Naive B cell (primary cell): Measurements from ENCODE around the gene BNIP5. TPM values are rescaled to one million over a fixed set of nuclear protein-coding genes. Genes with fewer than 3 reads are reported as not detected.

Source experiments
- ATAC-seq, 2 donors: fragments of 150-1000 bp; cut with Tn5 transposase; 2 replicates each; pipeline ENCODE4 v1.10.0; 2021; ENCODE audit warnings: low read depth in 2 of 2, mild to moderate bottlenecking in 2 of 2, moderate library complexity in 2 of 2
- DNase-seq: peaks from one replicate; pipeline ENCODE4 v3.0.0; 2022
- H3K27ac Mint-ChIP-seq, 6 donors: one replicate each; pipeline ENCODE4 v1.8.0; 2020 to 2022; ENCODE audit warnings: mild to moderate bottlenecking in 6 of 6, mixed read lengths in 6 of 6, moderate library complexity in 5 of 6, inconsistent platforms in 2 of 6
- H3K27me3 Mint-ChIP-seq, 3 donors: one replicate each; pipeline ENCODE4 v1.8.0; 2021 to 2022; ENCODE audit warnings: mixed read lengths in 3 of 3, mild to moderate bottlenecking in 1 of 3
- H3K36me3 Mint-ChIP-seq, 2 donors: one replicate each; pipeline ENCODE4 v1.8.0; 2020 to 2022; ENCODE audit warnings: mixed read lengths in 2 of 2, inconsistent platforms in 1 of 2, mild to moderate bottlenecking in 1 of 2
- H3K4me1 Mint-ChIP-seq, 3 donors: one replicate each; pipeline ENCODE4 v1.8.0; 2020 to 2022; ENCODE audit warnings: mixed read lengths in 3 of 3, inconsistent platforms in 1 of 3, mild to moderate bottlenecking in 1 of 3, moderate library complexity in 1 of 3
- H3K4me3 Mint-ChIP-seq, 8 donors: one replicate each; pipeline ENCODE4 v1.8.0; 2020 to 2022; ENCODE audit warnings: mild to moderate bottlenecking in 8 of 8, mixed read lengths in 8 of 8, moderate library complexity in 8 of 8, inconsistent platforms in 2 of 8
- H3K9me3 Mint-ChIP-seq, 7 donors: one replicate each; pipeline ENCODE4 v1.8.0; 2020 to 2022; ENCODE audit warnings: mixed read lengths in 7 of 7, mild to moderate bottlenecking in 5 of 7, inconsistent platforms in 2 of 7, moderate library complexity in 1 of 7
- polyA plus RNA-seq, 6 donors: library from polyadenylated mRNA; unstranded; fragments of 300-500 nt; fragmentation: Illumina TruSeq; gene quantifications; one replicate each; pipeline ENCODE4 v1.2.3, GENCODE V29; 2021; ENCODE audit warnings: low read depth in 6 of 6

BNIP5 gene, protein sequence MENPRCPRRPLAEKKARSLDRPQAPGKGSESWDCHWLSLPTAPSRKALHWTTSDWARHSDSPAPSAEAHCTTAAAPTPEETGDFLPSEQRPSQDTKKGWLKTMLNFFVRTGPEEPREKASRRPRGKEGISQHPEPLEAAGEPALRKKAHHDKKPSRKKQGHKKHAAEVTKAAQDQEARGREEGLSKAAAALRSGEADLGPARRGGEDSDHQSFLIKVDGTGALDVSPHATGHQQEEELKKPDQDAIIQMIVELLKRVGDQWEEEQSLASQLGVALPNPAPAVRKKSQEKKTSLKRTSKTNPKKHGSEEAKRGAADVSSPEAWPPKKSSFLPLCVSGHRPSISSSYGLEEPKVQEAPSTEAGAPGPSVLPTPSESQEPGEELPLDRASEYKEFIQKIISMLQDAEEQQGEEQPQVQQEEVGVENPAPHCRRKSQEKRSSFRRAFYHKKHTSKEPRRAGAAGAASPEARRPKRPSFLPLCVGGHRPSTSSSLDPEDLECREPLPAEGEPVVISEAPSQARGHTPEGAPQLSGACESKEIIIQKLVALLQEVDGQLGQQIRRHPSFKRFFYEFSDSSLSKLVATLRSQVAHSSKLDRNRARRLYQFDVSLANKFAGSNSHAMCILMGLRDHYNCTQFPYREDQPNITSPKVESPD
- not detected for polyA plus RNA-seq

DNA sequence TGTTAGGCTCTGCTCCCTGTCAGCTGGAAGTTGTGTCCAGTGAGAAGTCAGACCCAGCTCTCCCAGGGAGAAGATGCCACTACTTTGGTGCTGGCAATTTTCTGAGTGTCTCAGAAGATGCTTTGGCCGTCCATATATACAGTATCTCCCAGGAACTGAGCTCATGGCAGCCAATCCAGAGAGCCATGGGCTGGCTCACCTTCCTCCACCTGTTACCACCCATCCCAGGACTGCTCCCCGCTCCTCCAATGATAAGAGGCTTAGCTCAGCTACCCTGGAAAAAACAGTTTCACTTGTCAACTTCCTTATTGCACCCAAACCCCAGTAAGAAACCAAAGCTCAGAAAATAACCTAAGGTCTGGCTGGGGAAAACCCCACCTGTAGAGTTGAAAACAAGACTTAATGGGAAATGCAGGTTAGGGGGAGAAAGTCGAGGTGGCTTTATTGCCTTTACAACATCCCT, at the start of gene BNIP5:
Gene BNIP5, minus strand, starts transcription at position 110 of the 463 bp plus-strand sequence. CDS start 6,198 bp downstream, outside the sequence.
- Mint-ChIP-seq H3K4me3 (peak within 1 kb of the TSS in 7 of 8 donors; percentile 1 to 78 (median 50)), H3K36me3 (no peaks in the 10 kb centered on the region), H3K27me3 (peaks cover 21 to 36% (median 23%) of the 10 kb centered on the region in 3 donors), H3K4me1 (peaks cover 20 to 61% (median 40%) of the 10 kb centered on the region in 3 donors), H3K9me3 (no peaks in the 10 kb centered on the region), H3K27ac (peak within 1 kb of the TSS; percentile 50 to 87 (median 83))
- peak; percentile 74 to 78 for ATAC-seq
- DNase-seq: peak; percentile 32

DNA sequence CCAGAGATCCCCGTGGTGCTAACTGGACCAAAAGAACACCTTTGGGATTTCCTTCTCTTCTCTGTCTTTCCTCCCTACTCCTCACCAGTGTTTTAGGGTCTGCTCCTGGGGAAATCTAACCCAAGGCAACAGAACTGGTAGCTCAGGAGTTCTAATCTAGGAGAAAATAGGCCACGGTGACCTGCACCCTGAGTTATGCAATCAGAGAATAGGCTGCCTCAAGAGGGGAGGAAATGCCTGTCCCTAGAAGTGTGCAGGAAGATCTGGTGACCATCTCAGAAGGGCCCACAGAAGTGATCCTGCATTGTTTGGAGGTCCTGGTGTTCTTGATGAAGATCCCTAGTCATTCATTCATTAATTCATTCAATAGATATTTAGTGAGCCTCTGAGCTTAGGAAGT, 47.4 kb upstream of the BNIP5 start:
- H3K27ac Mint-ChIP-seq: no peak overlapping the region
- DNase-seq: no peak

DNA sequence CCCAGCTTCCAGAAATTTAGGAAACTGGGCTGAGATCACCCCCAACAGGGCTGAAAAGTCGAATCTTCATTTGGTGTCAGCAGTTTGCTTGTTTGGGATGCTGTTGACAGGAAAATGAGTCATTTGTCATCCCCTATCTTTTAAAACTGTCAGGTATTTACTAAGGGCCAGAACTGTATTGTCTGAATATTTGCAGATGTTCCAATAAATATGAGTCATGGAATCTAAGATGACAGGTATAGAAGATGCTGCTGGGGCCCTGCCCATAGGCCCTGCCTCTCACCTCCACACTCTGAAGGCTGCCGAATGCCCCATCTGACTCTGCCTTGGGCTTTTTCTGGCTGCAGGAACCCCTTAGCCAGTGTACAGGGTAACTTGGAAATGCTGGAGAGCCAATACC, 46.9 kb upstream of the BNIP5 start:
- peaks cover 16 to 33% (median 22%) of the 10 kb centered on the region in 3 donors for H3K27me3 Mint-ChIP-seq
- peaks cover 0 to 8% of the 10 kb centered on the region in 2 donors for H3K36me3 Mint-ChIP-seq
- H3K9me3 Mint-ChIP-seq: peaks cover 0 to 2% (median 0%) of the 10 kb centered on the region in 7 donors
- H3K4me1 Mint-ChIP-seq: peaks cover 15 to 29% (median 17%) of the 10 kb centered on the region in 3 donors
- no peak overlapping the region for H3K4me3 Mint-ChIP-seq
- ATAC-seq: no peak
- no peak for DNase-seq
- H3K27ac Mint-ChIP-seq: no peak overlapping the region

More for the DNA sequence above, 47.4 kb upstream of the BNIP5 start:
- peaks cover 15 to 29% (median 17%) of the 10 kb centered on the region in 3 donors for H3K4me1 Mint-ChIP-seq
- H3K27me3 Mint-ChIP-seq: peaks cover 17 to 34% (median 23%) of the 10 kb centered on the region in 3 donors
- no peak for ATAC-seq
- H3K9me3 Mint-ChIP-seq: no peaks in the 10 kb centered on the region
- peak overlapping the region in 1 of 8 donors; percentile 62 for H3K4me3 Mint-ChIP-seq
- peaks cover 0 to 8% of the 10 kb centered on the region in 2 donors for H3K36me3 Mint-ChIP-seq

DNA sequence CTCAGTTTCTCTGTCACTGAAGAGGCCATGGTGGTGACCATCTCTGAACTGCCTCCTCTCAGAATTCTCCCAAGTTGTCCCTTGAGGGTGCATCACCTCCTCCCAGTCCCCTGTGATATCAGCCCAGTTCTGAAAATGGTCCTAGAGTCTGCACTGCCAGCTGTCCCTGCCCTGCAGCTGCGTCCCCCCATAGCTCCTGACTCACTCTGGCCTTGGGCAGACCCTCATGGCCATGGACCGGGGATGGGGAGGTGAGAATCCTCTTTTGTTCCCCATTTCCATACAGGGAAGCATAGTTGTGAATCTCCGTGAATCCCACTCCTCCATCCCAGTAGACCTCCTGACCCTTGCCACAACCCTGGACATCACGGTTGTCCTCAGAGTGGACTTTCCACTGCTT, 46.3 kb upstream of the BNIP5 start:
- no peak for DNase-seq
- no peak overlapping the region for H3K4me3 Mint-ChIP-seq
- H3K9me3 Mint-ChIP-seq: peaks cover 0 to 2% (median 0%) of the 10 kb centered on the region in 7 donors
- H3K36me3 Mint-ChIP-seq: peaks cover 0 to 8% of the 10 kb centered on the region in 2 donors
- peak overlapping the region in 1 of 6 donors; percentile 38 for H3K27ac Mint-ChIP-seq
- H3K4me1 Mint-ChIP-seq: peaks cover 13 to 22% (median 15%) of the 10 kb centered on the region in 3 donors
- H3K27me3 Mint-ChIP-seq: peaks cover 9 to 26% (median 17%) of the 10 kb centered on the region in 3 donors
- no peak for ATAC-seq

DNA sequence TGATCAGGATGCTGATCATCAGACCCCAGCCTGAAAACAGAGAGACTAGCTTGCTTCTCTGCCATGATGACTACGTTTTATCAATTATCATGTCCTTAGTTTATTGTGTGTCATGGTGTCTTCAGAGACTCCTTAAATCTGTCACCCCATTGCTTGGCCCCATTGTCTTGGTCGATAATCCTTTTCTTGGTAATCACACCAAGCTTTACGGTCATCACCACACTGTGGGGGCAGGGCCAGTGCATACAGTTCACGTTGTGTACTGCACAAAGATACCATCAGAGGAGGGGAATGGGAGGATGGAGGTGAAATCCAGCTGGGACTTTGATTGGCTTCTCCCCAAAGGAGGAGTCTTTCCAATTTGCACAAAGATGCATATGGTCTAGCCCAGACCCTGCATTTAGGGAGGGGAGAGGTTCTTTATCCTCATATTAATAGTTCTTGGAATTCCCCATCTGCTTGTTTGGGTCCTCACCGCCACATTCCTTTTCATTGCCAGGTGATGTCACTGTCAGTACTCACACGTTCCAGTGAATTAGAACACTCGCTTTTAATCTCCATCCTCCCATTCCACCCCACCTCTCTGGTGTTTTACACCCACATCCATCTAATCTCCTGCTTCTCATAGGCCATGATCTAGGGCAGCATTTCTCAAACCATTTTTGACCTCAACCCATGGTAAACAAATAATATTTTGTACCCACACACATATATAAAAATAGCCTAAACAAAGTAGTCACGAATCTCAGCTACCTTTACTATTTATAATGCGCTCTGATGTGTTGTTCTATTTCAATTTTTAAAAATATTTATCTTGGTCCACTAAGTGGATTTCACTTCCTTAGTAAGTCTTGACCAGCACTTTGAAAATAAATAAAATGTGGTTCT, 45.1 kb upstream of the BNIP5 start:
- Mint-ChIP-seq H3K36me3 (no peaks in the 10 kb centered on the region), H3K4me3 (no peak overlapping the region), H3K9me3 (peaks cover 0 to 2% (median 0%) of the 10 kb centered on the region in 7 donors), H3K27me3 (peaks cover under 1 to 18% (median 11%) of the 10 kb centered on the region in 3 donors), H3K27ac (no peak overlapping the region), H3K4me1 (peaks cover 5 to 13% (median 6%) of the 10 kb centered on the region in 3 donors)
- ATAC-seq (no peak), DNase-seq (no peak)

DNA sequence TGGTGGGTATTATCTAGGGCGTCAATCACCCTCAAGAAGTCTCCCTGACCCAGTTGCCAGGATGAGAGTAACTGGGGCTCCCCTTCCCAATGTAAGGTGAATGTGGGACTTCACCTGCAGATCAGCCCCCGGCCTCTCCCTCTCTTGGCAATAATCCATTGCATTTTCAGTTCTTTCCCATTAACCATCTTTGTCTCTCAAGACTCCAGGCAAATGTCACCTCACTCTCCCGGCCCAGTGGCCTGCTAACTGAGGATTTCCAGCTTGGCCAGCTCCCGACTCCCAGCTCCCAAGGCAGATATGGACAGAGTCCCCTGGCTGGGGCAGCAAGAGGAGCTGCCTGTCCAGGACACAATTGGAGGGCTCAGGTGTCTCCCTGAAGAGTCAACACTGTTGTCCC, 43.5 kb upstream of the BNIP5 start:
- Mint-ChIP-seq H3K27me3 (peaks cover 0 to 5% (median 0%) of the 10 kb centered on the region in 3 donors), H3K4me3 (no peak overlapping the region), H3K36me3 (no peaks in the 10 kb centered on the region), H3K27ac (no peak overlapping the region), H3K9me3 (peaks cover 0 to 2% (median 0%) of the 10 kb centered on the region in 7 donors), H3K4me1 (peaks cover 0 to 2% (median 0%) of the 10 kb centered on the region in 3 donors)
- no peak for ATAC-seq
- no peak for DNase-seq

DNA sequence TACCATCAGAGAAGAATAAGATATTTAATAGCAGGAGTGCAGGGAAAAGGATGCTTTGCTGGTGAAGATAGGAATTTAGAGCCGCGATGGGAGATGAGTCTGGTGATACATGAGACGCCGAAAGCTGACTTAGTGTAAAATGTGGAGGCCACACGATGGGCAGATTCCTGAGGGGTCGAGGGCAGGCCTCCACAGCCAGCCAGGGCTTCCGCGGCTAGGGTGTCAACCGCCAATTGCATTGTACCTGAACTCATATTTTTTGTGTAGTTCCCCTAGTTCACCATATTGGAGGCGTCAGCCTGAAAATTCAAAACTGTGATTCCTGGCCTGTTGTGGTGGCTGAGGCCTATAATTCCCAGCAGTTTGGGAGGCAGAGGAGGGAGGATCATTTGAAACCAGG, 42.2 kb upstream of the BNIP5 start:
- ATAC-seq (no peak), DNase-seq (no peak)
- H3K9me3 Mint-ChIP-seq: peaks cover 0 to 2% (median 0%) of the 10 kb centered on the region in 7 donors
- peak overlapping the region in 1 of 6 donors; percentile 59 for H3K27ac Mint-ChIP-seq
- H3K4me1 Mint-ChIP-seq: peaks cover 0 to 2% (median 0%) of the 10 kb centered on the region in 3 donors
- no peak overlapping the region for H3K4me3 Mint-ChIP-seq
- H3K27me3 Mint-ChIP-seq: no peaks in the 10 kb centered on the region
- no peaks in the 10 kb centered on the region for H3K36me3 Mint-ChIP-seq

DNA sequence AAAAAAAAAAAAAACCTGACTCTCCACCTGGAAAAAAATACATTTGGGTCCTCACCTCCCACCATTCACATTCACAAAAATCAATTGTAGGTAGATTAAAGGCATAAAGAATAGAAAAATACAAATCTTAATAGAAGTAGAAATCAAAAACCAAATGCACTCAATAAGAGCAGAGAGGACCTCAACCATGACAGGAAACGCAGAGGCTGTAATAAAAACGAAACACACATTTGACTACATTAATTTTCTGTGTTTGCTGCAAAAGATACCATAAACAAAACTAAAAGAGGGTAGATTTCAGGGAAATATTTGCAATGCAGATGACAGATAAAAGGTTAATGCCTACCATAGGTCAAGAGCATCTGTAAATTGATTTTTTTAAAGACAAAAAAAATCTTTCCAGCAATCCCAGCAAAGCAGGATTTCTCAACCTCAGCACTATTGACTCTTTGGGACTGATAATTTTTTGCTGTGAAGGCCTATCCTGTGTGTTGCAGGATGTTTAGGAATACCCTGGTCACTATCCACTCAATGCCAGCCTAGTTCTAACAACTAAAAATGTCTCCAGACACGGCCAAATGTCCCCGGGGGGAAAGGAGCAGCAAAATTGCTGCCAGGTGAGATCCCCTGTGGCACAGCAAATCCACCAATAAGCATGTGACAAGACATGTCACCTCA, 41.7 kb upstream of the BNIP5 start:
- DNase-seq (no peak), ATAC-seq (no peak)
- H3K4me3 Mint-ChIP-seq: no peak overlapping the region
- no peaks in the 10 kb centered on the region for H3K36me3 Mint-ChIP-seq
- H3K4me1 Mint-ChIP-seq: peaks cover 0 to 2% (median 0%) of the 10 kb centered on the region in 3 donors
- peaks cover 0 to 2% (median 0%) of the 10 kb centered on the region in 7 donors for H3K9me3 Mint-ChIP-seq
- H3K27me3 Mint-ChIP-seq: no peaks in the 10 kb centered on the region
- peak overlapping the region in 1 of 6 donors; percentile 59 for H3K27ac Mint-ChIP-seq

DNA sequence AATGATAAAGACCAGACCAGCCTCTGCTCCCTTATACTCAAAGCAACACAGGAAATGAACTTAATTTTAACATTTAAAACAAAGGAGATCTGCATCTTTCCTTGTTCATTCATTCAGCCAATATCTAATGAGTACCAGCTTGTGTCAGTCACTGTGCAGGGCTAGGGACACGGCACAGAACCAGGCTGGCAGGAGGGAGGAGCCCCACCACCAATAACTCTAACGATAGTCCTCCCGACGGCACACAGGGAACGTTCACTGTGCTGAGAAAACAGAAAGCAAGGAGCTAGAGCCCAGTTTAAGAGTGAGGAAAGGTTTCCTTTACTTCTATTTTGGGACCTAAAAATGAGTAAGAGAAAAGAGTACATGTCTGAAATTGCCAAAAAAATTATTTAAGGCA, 40.9 kb upstream of the BNIP5 start:
- Mint-ChIP-seq H3K27me3 (peaks cover 0 to 6% (median 5%) of the 10 kb centered on the region in 3 donors), H3K36me3 (no peaks in the 10 kb centered on the region), H3K4me3 (no peak overlapping the region), H3K9me3 (peaks cover 0 to 2% (median 0%) of the 10 kb centered on the region in 7 donors), H3K4me1 (no peaks in the 10 kb centered on the region), H3K27ac (no peak overlapping the region)
- DNase-seq (no peak), ATAC-seq (no peak)

DNA sequence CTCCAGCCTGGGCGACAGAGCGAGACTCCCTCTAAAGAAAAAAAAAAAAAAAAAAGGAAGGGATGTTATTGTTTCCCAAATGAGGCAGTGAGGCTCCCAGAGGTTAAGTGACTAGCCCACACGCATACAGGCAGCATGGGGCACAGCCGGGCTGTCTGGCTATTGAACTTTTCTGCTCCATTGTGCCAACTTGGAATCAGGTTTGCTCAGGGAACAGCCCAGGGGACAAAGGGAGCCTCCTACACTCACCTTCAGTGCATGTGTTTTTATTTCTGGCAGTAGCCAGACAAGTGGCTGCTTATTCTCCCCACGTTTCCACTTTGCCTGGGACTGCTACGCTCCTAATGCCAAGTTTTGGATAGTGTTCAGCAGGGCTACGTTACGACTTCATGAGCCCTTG, 40.1 kb upstream of the BNIP5 start:
- Mint-ChIP-seq H3K4me1 (no peaks in the 10 kb centered on the region), H3K9me3 (peaks cover 0 to 2% (median 0%) of the 10 kb centered on the region in 7 donors)

DNA sequence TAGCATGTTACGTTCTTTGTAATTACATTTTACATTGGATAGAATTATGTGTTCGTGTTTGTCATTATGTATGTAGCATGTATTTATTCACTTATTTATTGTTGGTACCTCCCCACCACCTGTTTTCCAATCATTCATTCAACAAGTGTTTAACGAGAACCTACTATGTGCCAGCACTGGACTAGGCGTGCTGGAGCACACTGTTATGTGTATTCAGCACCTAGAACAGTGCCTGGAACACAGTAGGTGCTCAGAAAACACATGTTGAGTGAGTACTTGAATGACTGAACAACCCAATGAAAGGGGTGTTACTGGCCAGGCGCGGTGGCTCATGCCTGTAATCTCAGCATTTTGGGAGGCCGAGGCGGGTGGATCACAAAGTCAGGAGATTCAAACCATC, 39.5 kb upstream of the BNIP5 start:
- peaks cover 0 to 17% (median 15%) of the 10 kb centered on the region in 3 donors for H3K27me3 Mint-ChIP-seq
- H3K9me3 Mint-ChIP-seq: peaks cover 0 to 2% (median 0%) of the 10 kb centered on the region in 7 donors
- DNase-seq (no peak), ATAC-seq (no peak)
- H3K4me3 Mint-ChIP-seq: no peak overlapping the region
- no peaks in the 10 kb centered on the region for H3K36me3 Mint-ChIP-seq
- peak overlapping the region in 2 of 6 donors; percentile 14 to 38 for H3K27ac Mint-ChIP-seq
- H3K4me1 Mint-ChIP-seq: no peaks in the 10 kb centered on the region

More for the DNA sequence above, 40.1 kb upstream of the BNIP5 start:
- H3K4me3 Mint-ChIP-seq: no peak overlapping the region
- no peaks in the 10 kb centered on the region for H3K36me3 Mint-ChIP-seq
- peak overlapping the region in 1 of 6 donors; percentile 39 for H3K27ac Mint-ChIP-seq
- peaks cover 0 to 15% (median 13%) of the 10 kb centered on the region in 3 donors for H3K27me3 Mint-ChIP-seq
- ATAC-seq (no peak), DNase-seq (no peak)

DNA sequence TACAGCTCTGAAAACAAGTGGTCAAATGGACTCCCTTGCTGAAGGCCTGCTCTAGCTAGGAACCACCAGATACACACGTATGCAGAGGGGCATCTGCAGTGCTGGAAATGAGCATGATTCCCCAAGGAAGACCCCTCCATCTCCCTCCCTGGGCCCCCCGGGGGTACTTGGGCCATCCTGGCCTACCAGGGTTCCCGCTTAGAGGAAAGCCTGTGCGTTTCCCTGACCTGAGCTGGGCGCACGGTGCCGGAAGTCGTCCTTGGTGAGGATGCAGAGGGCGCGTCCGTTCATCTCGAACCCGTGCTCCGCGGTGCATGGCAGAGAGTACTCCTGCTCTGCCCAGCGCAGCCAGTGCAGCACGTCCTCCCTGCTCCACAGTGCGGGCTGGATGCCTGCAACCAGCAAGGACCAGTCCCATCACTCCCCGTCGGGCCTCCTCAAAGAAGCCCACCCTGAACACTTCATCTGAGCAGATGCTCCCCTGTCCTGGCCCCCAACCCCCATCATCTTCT, 39.0 kb upstream of the BNIP5 start:
- no peaks in the 10 kb centered on the region for H3K36me3 Mint-ChIP-seq

More for the DNA sequence above, 39.0 kb upstream of the BNIP5 start:
- H3K4me3 Mint-ChIP-seq: no peak overlapping the region
- no peak for ATAC-seq
- no peaks in the 10 kb centered on the region for H3K4me1 Mint-ChIP-seq
- H3K27me3 Mint-ChIP-seq: peaks cover 0 to 17% (median 15%) of the 10 kb centered on the region in 3 donors
- H3K27ac Mint-ChIP-seq: no peak overlapping the region
- peaks cover 0 to 2% (median 0%) of the 10 kb centered on the region in 7 donors for H3K9me3 Mint-ChIP-seq
- DNase-seq: no peak
